HUES6 (cell line): ENCODE measurements around the gene APEH.

ENCODE experiments used
- H3K27ac ChIP-seq: 2 replicates; pipeline ENCODE4 v1.7.0; 2013; ENCODE audit warnings: low read depth, mild to moderate bottlenecking, low read length, inconsistent platforms
- H3K27me3 ChIP-seq: 2 replicates; pipeline ENCODE4 v1.6.1; 2013; ENCODE audit warnings: low read length; ENCODE audit not compliant: control insufficient read depth, insufficient read depth
- H3K36me3 ChIP-seq: 2 replicates; pipeline ENCODE4 v1.6.1; 2013; ENCODE audit warnings: low read length; ENCODE audit not compliant: control insufficient read depth, insufficient read depth
- H3K4me1 ChIP-seq: 2 replicates; pipeline ENCODE4 v1.6.1; 2013; ENCODE audit warnings: low read length; ENCODE audit not compliant: control insufficient read depth, insufficient read depth
- H3K4me3 ChIP-seq: 2 replicates; pipeline ENCODE4 v1.5.1; 2013; ENCODE audit warnings: low read depth, low read length
- H3K9ac ChIP-seq: one replicate; pipeline ENCODE4 v1.6.1; 2013; ENCODE audit warnings: mild to moderate bottlenecking, low read length
- H3K9me3 ChIP-seq: 2 replicates; pipeline ENCODE4 v1.6.1; 2013; ENCODE audit warnings: low read depth, low read length; ENCODE audit not compliant: control insufficient read depth, insufficient read depth

The APEH gene

GRCh38 chr3:49716169-49716568, 42.0 kb downstream of the APEH start:
- Histone ChIP-seq H3K4me3 (no peak overlapping the region), H3K9ac (no peak overlapping the region), H3K27me3 (no peaks in the 10 kb centered on the region), H3K27ac (no peak overlapping the region), H3K36me3 (peaks cover 23% of the 10 kb centered on the region), H3K9me3 (no peaks in the 10 kb centered on the region), H3K4me1 (peaks cover 12% of the 10 kb centered on the region)

GRCh38 chr3:49716691-49717210, 42.6 kb downstream of the APEH start:
- Histone ChIP-seq H3K36me3 (peaks cover 29% of the 10 kb centered on the region), H3K27ac (no peak overlapping the region), H3K4me1 (peaks cover 12% of the 10 kb centered on the region), H3K4me3 (no peak overlapping the region), H3K9me3 (no peaks in the 10 kb centered on the region), H3K27me3 (no peaks in the 10 kb centered on the region), H3K9ac (no peak overlapping the region)

GRCh38 chr3:49717211-49717958, 43.2 kb downstream of the APEH start:
- Histone ChIP-seq H3K36me3 (peaks cover 34% of the 10 kb centered on the region), H3K4me3 (no peak overlapping the region), H3K27ac (no peak overlapping the region), H3K27me3 (no peaks in the 10 kb centered on the region), H3K4me1 (peaks cover 12% of the 10 kb centered on the region), H3K9ac (no peak overlapping the region), H3K9me3 (no peaks in the 10 kb centered on the region)

GRCh38 chr3:49717959-49718857, 44.1 kb downstream of the APEH start:
- peaks cover 36% of the 10 kb centered on the region for H3K36me3 ChIP-seq
- H3K4me3 ChIP-seq = peak overlapping the region; percentile 77

GRCh38 chr3:49718858-49719213, 44.7 kb downstream of the APEH start:
- H3K4me1 ChIP-seq = peaks cover 15% of the 10 kb centered on the region
- peak overlapping the region; percentile 62 for H3K9ac ChIP-seq
- no peak overlapping the region for H3K27ac ChIP-seq
- H3K4me3 ChIP-seq = peak overlapping the region; percentile 77
- H3K9me3 ChIP-seq = no peaks in the 10 kb centered on the region
- H3K27me3 ChIP-seq = no peaks in the 10 kb centered on the region
- H3K36me3 ChIP-seq = peaks cover 36% of the 10 kb centered on the region

More at GRCh38 chr3:49717959-49718857, 44.1 kb downstream of the APEH start:
- peaks cover 15% of the 10 kb centered on the region for H3K4me1 ChIP-seq
- H3K9ac ChIP-seq = peak overlapping the region; percentile 62
- no peak overlapping the region for H3K27ac ChIP-seq
- H3K9me3 ChIP-seq = no peaks in the 10 kb centered on the region
- H3K27me3 ChIP-seq = no peaks in the 10 kb centered on the region

- Histone ChIP-seq H3K36me3 (peaks cover 36% of the 10 kb centered on the region), H3K9ac (peak within 1 kb of the TSS; percentile 62), H3K27ac (no peak within 1 kb of the TSS), H3K4me3 (peak within 1 kb of the TSS; percentile 77), H3K27me3 (no peaks in the 10 kb centered on the region), H3K9me3 (no peaks in the 10 kb centered on the region), H3K4me1 (peaks cover 15% of the 10 kb centered on the region)
Observed at GRCh38 chr3:49719214-49719884, 45.2 kb downstream of the APEH start, which contains the start of gene AMIGO3. Gene AMIGO3, minus strand, starts transcription at chr3:49719684. Its CDS starts 219 bp downstream, at chr3:49719465.

GRCh38 chr3:49720855-49721595, 46.9 kb downstream of the APEH start:
- H3K27ac ChIP-seq = no peak overlapping the region
- no peaks in the 10 kb centered on the region for H3K9me3 ChIP-seq
- H3K36me3 ChIP-seq = peaks cover 34% of the 10 kb centered on the region

GRCh38 chr3:49721596-49721895, 47.4 kb downstream of the APEH start:
- no peak overlapping the region for H3K27ac ChIP-seq
- H3K4me3 ChIP-seq = no peak overlapping the region
- no peak overlapping the region for H3K9ac ChIP-seq
- peaks cover 20% of the 10 kb centered on the region for H3K4me1 ChIP-seq
- H3K27me3 ChIP-seq = no peaks in the 10 kb centered on the region
- H3K36me3 ChIP-seq = peaks cover 29% of the 10 kb centered on the region
- no peaks in the 10 kb centered on the region for H3K9me3 ChIP-seq

More at GRCh38 chr3:49720855-49721595, 46.9 kb downstream of the APEH start:
- Histone ChIP-seq H3K27me3 (no peaks in the 10 kb centered on the region), H3K9ac (no peak overlapping the region), H3K4me1 (peaks cover 20% of the 10 kb centered on the region), H3K4me3 (no peak overlapping the region)

GRCh38 chr3:49721896-49722781, 48.0 kb downstream of the APEH start:
- H3K4me3 ChIP-seq = peak overlapping the region; percentile 97; the same call in 1 of the 2 replicates
- H3K27ac ChIP-seq = no peak overlapping the region
- no peaks in the 10 kb centered on the region for H3K9me3 ChIP-seq
- no peaks in the 10 kb centered on the region for H3K27me3 ChIP-seq
- peak overlapping the region; percentile 93 for H3K9ac ChIP-seq
- H3K4me1 ChIP-seq = peaks cover 20% of the 10 kb centered on the region
- peaks cover 35% of the 10 kb centered on the region for H3K36me3 ChIP-seq
